Purkinje cell (primary cell): ENCODE measurements around the gene EMP1. TPM values are rescaled to one million over a fixed set of nuclear protein-coding genes. Genes with fewer than 3 reads are reported as not detected.

Source experiments
- polyA plus RNA-seq: library from polyadenylated mRNA; unstranded; fragments of >200 nt; fragmentation: Nextera tagmentation; gene quantifications from 2 replicates; pipeline ENCODE4 v1.2.1, GENCODE V29; 2014

The EMP1 gene
- not detected in 2 replicates for polyA plus RNA-seq

GRCh38 chr12:13196130-13196921 lies at the start of gene EMP1:
Gene EMP1 (plus strand): TSS chr12:13196726. CDS start chr12:13211511, 14,785 bp downstream.

Other genes with a start within 250 kb of the EMP1 start
- not detected in 2 replicates for gene GPRC5D, start 244.6 kb upstream of the EMP1 start, polyA plus RNA-seq
- 18.5 and 20.8 TPM in 2 replicates for gene HEBP1, start 196.5 kb upstream of the EMP1 start, polyA plus RNA-seq
- 68.5 and 76.6 TPM in 2 replicates for gene FAM234B, start 152.3 kb upstream of the EMP1 start, polyA plus RNA-seq
- 1.0 and 2.9 TPM in 2 replicates for gene GSG1, start 93.1 kb upstream of the EMP1 start, polyA plus RNA-seq